WTC11 (cell line): Measurements from ENCODE around the gene SMOC1. TPM values are rescaled to one million over a fixed set of nuclear protein-coding genes. Genes with fewer than 3 reads are reported as not detected.

Experiments
- ATAC-seq: fragments of 200-7000 bp; cut with Tn5 transposase; 2 replicates; pipeline ENCODE4 v1.10.0; 2021; ENCODE audit warnings: mild to moderate bottlenecking, moderate library complexity
- CTCF ChIA-PET: fragments of 300-600 bp; sonication (Branson Sonifier 250); formaldehyde crosslinking; loops from one replicate; lab custom pipeline; 2021; ENCODE audit warnings: antibody characterized with exemption; lab: Charles Lee
- POLR2A ChIA-PET: fragments of 350-600 bp; sonication (Branson Sonifier 250); formaldehyde crosslinking; loops from one replicate; lab custom pipeline; 2021; ENCODE audit warnings: antibody characterized with exemption; lab: Charles Lee
- DNase-seq: peaks from one replicate; pipeline ENCODE4 v3.0.0; 2021; ENCODE audit warnings: low spot score
- H3K27ac Mint-ChIP-seq: 2 replicates; pipeline ENCODE4 v1.8.0; 2021; ENCODE audit warnings: mixed read lengths
- H3K27me3 Mint-ChIP-seq: 2 replicates; pipeline ENCODE4 v1.8.0; 2021; ENCODE audit warnings: low read depth, mild to moderate bottlenecking, moderate library complexity, mixed read lengths
- H3K36me3 Mint-ChIP-seq: 2 replicates; pipeline ENCODE4 v1.8.0; 2021; ENCODE audit warnings: mixed read lengths
- H3K4me1 Mint-ChIP-seq: 2 replicates; pipeline ENCODE4 v1.8.0; 2022; ENCODE audit warnings: mixed read lengths
- H3K4me3 Mint-ChIP-seq: 2 replicates; pipeline ENCODE4 v1.8.0; 2021; ENCODE audit warnings: mild to moderate bottlenecking, moderate library complexity, mixed read lengths
- H3K9me3 Mint-ChIP-seq: 2 replicates; pipeline ENCODE4 v1.8.0; 2021; ENCODE audit warnings: mixed read lengths
- AFF4 ChIP-seq: sonication (generic); formaldehyde crosslinking; IDR thresholded peaks from 2 replicates; pipeline ENCODE4 v1.8.1; 2023; ENCODE audit warnings: mild to moderate bottlenecking, missing genetic modification reagents, borderline replicate concordance
- CDX4 ChIP-seq: fragments of 250-450 bp; sonication (Bioruptor Pico); IDR thresholded peaks from 2 replicates; pipeline ENCODE4 v1.9.0; 2021; ENCODE audit warnings: moderate library complexity, mild to moderate bottlenecking, inconsistent platforms, borderline replicate concordance
- CREB1 ChIP-seq: sonication (generic); formaldehyde crosslinking; IDR thresholded peaks from 2 replicates; pipeline ENCODE4 v1.8.0; 2023; ENCODE audit warnings: mild to moderate bottlenecking, missing genetic modification reagents
- E2F1 ChIP-seq: sonication (generic); formaldehyde crosslinking; IDR thresholded peaks from 2 replicates; pipeline ENCODE4 v1.8.0; 2022; ENCODE audit warnings: mild to moderate bottlenecking, missing genetic modification reagents
- GABPB1 ChIP-seq: sonication (generic); formaldehyde crosslinking; IDR thresholded peaks from 2 replicates; pipeline ENCODE4 v1.8.1; 2023; ENCODE audit warnings: mild to moderate bottlenecking, missing genetic modification reagents
- HMGXB4 ChIP-seq: sonication (generic); formaldehyde crosslinking; IDR thresholded peaks from 2 replicates; pipeline ENCODE4 v1.8.1; 2023; ENCODE audit warnings: mild to moderate bottlenecking, moderate library complexity, missing genetic modification reagents
- IRF2 ChIP-seq: sonication (generic); formaldehyde crosslinking; IDR thresholded peaks from 2 replicates; pipeline ENCODE4 v1.8.0; 2022; ENCODE audit warnings: low read depth, missing genetic modification reagents, borderline replicate concordance
- MLX ChIP-seq: sonication (generic); formaldehyde crosslinking; IDR thresholded peaks from 2 replicates; pipeline ENCODE4 v1.8.1; 2023; ENCODE audit warnings: mild to moderate bottlenecking, missing genetic modification reagents, moderate library complexity
- MXD4 ChIP-seq: fragments of 250-450 bp; sonication (Bioruptor Pico); IDR thresholded peaks from 2 replicates; pipeline ENCODE4 v1.8.0; 2021; ENCODE audit warnings: mild to moderate bottlenecking, moderate library complexity, borderline replicate concordance
- NFATC4 ChIP-seq: fragments of 250-450 bp; sonication (Bioruptor Pico); IDR thresholded peaks from 2 replicates; pipeline ENCODE4 v1.9.0; 2021; ENCODE audit warnings: mild to moderate bottlenecking
- NFE2L1 ChIP-seq: sonication (generic); formaldehyde crosslinking; IDR thresholded peaks from 2 replicates; pipeline ENCODE4 v1.8.1; 2023; ENCODE audit warnings: missing genetic modification reagents
- NR2C2 ChIP-seq: sonication (generic); formaldehyde crosslinking; IDR thresholded peaks from 2 replicates; pipeline ENCODE4 v1.8.0; 2022; ENCODE audit warnings: mild to moderate bottlenecking, missing genetic modification reagents
- SMAD3 ChIP-seq: sonication (generic); formaldehyde crosslinking; IDR thresholded peaks from 2 replicates; pipeline ENCODE4 v1.8.0; 2022; ENCODE audit warnings: missing genetic modification reagents, mild to moderate bottlenecking, borderline replicate concordance
- USF1 ChIP-seq: sonication (generic); formaldehyde crosslinking; IDR thresholded peaks from 2 replicates; pipeline ENCODE4 v1.8.0; 2022; ENCODE audit warnings: mild to moderate bottlenecking, missing genetic modification reagents
- ZNF219 ChIP-seq: sonication (generic); formaldehyde crosslinking; IDR thresholded peaks from 2 replicates; pipeline ENCODE4 v1.8.0; 2023; ENCODE audit warnings: missing genetic modification reagents, mild to moderate bottlenecking, borderline replicate concordance
- ZNF317 ChIP-seq: sonication (generic); formaldehyde crosslinking; IDR thresholded peaks from 2 replicates; pipeline ENCODE4 v1.8.1; 2023; ENCODE audit warnings: low read depth, mild to moderate bottlenecking, moderate library complexity, missing genetic modification reagents, borderline replicate concordance
- ZNF423 ChIP-seq: fragments of 250-450 bp; sonication (Bioruptor Pico); IDR thresholded peaks from 2 replicates; pipeline ENCODE4 v2.1.2; 2022; ENCODE audit warnings: mild to moderate bottlenecking, moderate library complexity
- total RNA-seq: library from RNA; stranded (reverse); gene quantifications from 3 replicates; pipeline ENCODE4 v1.2.3, GENCODE V29; 2021

SMOC1 gene
- total RNA-seq, 1 experiment from 2014 or later: 1.1 TPM

- TF ChIP-seq CREB1: no peak
These were observed 13.4 kb upstream of the SMOC1 start (continued) for GRCh38 chr14:69865701-69866365.

- peaks cover 6% of the 10 kb centered on the region for H3K27me3 Mint-ChIP-seq
- DNase-seq: no peak
- ATAC-seq: no peak
- TF ChIP-seq SMAD3 (CRISPR knock-in tag) (no peak), GABPB1 (CRISPR knock-in tag) (peak; percentile 85)
- TF ChIP-seq, all 79 proteins: peak for 1
- Mint-ChIP-seq H3K4me3 (no peak overlapping the region), H3K27ac (no peak overlapping the region), H3K36me3 (peaks cover 14% of the 10 kb centered on the region), H3K4me1 (no peaks in the 10 kb centered on the region), H3K9me3 (peaks cover 63% of the 10 kb centered on the region)
- ChIA-PET CTCF (no interaction called here), POLR2A (no interaction called here)
These were observed 10.8 kb upstream of the SMOC1 start for GRCh38 chr14:69868363-69868963.

- POLR2A ChIA-PET: no interaction called here
- CTCF ChIA-PET: interaction anchor here (0.8 kb wide), 1 partner anchor 28 kb away, joined by 4 read pairs; no protein-coding TSS in a partner anchor
These were observed 8.6 kb upstream of the SMOC1 start for GRCh38 chr14:69870613-69871012.

More at GRCh38 chr14:69870613-69871012, 8.6 kb upstream of the SMOC1 start:
- H3K9me3 Mint-ChIP-seq: peaks cover 43% of the 10 kb centered on the region
- no peaks in the 10 kb centered on the region for H3K4me1 Mint-ChIP-seq
- DNase-seq (no peak), ATAC-seq (no peak)
- peaks cover 5% of the 10 kb centered on the region; the same call in 1 of the 2 replicates for H3K36me3 Mint-ChIP-seq
- peaks cover 6% of the 10 kb centered on the region for H3K27me3 Mint-ChIP-seq
- H3K27ac Mint-ChIP-seq: no peak overlapping the region
- TF ChIP-seq NFE2L1 (CRISPR knock-in tag): no peak
- no peak for TF ChIP-seq E2F1
- no peak for TF ChIP-seq ZNF423
- no peak for TF ChIP-seq SMAD3 (CRISPR knock-in tag)
- TF ChIP-seq IRF2 (CRISPR knock-in tag): no peak
- TF ChIP-seq HMGXB4: no peak
- TF ChIP-seq ZNF317: no peak
- no peak for TF ChIP-seq ZNF219 (CRISPR knock-in tag)
- TF ChIP-seq USF1 (CRISPR knock-in tag): no peak
- no peak for TF ChIP-seq NFATC4
- TF ChIP-seq AFF4 (CRISPR knock-in tag): no peak
- no peak for TF ChIP-seq NR2C2 (CRISPR knock-in tag)
- no peak for TF ChIP-seq CDX4
- TF ChIP-seq MLX (CRISPR knock-in tag): no peak
- TF ChIP-seq MXD4: no peak
- H3K4me3 Mint-ChIP-seq: no peak overlapping the region
